ENCODE results near the gene PPP1R12C. TPM values are rescaled to one million over a fixed set of nuclear protein-coding genes. Genes with fewer than 3 reads are reported as not detected.

Gene PPP1R12C
- total RNA-seq, 1 experiment from 2014 or later: 79.9 TPM

- Histone ChIP-seq H3K79me2 (ENCODE audit: insufficient read depth, low read length) (no peaks in the 10 kb centered on the region), H4K20me1 (ENCODE audit: control insufficient read depth, insufficient read depth, insufficient read length) (peaks cover 2% of the 10 kb centered on the region)
- H3K27me3 Mint-ChIP-seq (ENCODE audit: low read depth): peaks cover 7% of the 10 kb centered on the region
These were observed 24.8 kb downstream of the PPP1R12C start for GRCh38 chr19:55092423-55093318.

More at GRCh38 chr19:55092423-55093318, 24.8 kb downstream of the PPP1R12C start:
- H2BK5ac ChIP-seq (ENCODE audit: insufficient read length, low read length): no peak overlapping the region
- no peak overlapping the region for H3K56ac ChIP-seq (ENCODE audit: insufficient read length, low read depth, low read length)
- H3K36me3 Mint-ChIP-seq (ENCODE audit: insufficient read depth in 1 of 3, low read depth in 3 of 3): peaks cover 13 to 27% (median 25%) of the 10 kb centered on the region in 3 experiments; a peak in 6 of 7 replicates
- H3K23ac ChIP-seq (ENCODE audit: insufficient read length, low read depth, low read length): no peak overlapping the region
- no peak overlapping the region for H3K14ac ChIP-seq (ENCODE audit: insufficient read depth, low read length)
- H3K27ac ChIP-seq (ENCODE audit: insufficient read length, low read depth, low read length): no peak overlapping the region
- peak overlapping the region in 1 of 2 experiments; percentile 66; a peak in 1 of 5 replicates for H3K4me3 Mint-ChIP-seq
- H4K5ac ChIP-seq (ENCODE audit: insufficient read length, low read depth, low read length): no peak overlapping the region
- H3K27ac Mint-ChIP-seq: no peak overlapping the region
- no peaks in the 10 kb centered on the region for H3K27me3 ChIP-seq (ENCODE audit: insufficient read depth, low read length)
- H3K18ac ChIP-seq (ENCODE audit: insufficient read length, low read depth, low read length): no peak overlapping the region
- H3K4me2 ChIP-seq (ENCODE audit: insufficient read depth, insufficient read length, low read length): peak overlapping the region; percentile 44
- H2BK12ac ChIP-seq (ENCODE audit: insufficient read length, low read depth, low read length): no peak overlapping the region
- peaks cover 7% of the 10 kb centered on the region; the same call in 1 of the 2 replicates for H3K4me1 ChIP-seq (ENCODE audit: insufficient read depth, low read length)
- no peak overlapping the region for H3K9ac ChIP-seq (ENCODE audit: extremely low read depth, insufficient read length, low read length)
- no peaks in the 10 kb centered on the region for H3K9me3 ChIP-seq (ENCODE audit: control insufficient read depth, low read depth, low read length)
- H4K91ac ChIP-seq (ENCODE audit: insufficient read length, low read depth, low read length): no peak overlapping the region
- no peak overlapping the region for H2BK20ac ChIP-seq (ENCODE audit: low read depth, low read length, poor library complexity, severe bottlenecking)
- H3T11ph ChIP-seq (ENCODE audit: low read length): no peak overlapping the region
- peaks cover 22 to 41% of the 10 kb centered on the region in 2 experiments for H3K4me1 Mint-ChIP-seq
- no peak for TF ChIP-seq CTCF (conservative IDR thresholded peaks at IDR 0.05)
- H3K23me2 ChIP-seq (ENCODE audit: insufficient read length, low read depth, low read length, poor library complexity, severe bottlenecking): peaks cover 6% of the 10 kb centered on the region
- no peaks in the 10 kb centered on the region for H3K79me1 ChIP-seq (ENCODE audit: insufficient read depth, low read depth, low read length, poor library complexity, severe bottlenecking)
- H2BK120ac ChIP-seq (ENCODE audit: low read depth, low read length, poor library complexity, severe bottlenecking): no peak overlapping the region
- H2AFZ ChIP-seq (ENCODE audit: low read length): no peak overlapping the region
- H3K9me3 Mint-ChIP-seq: no peaks in the 10 kb centered on the region; a peak in 1 of 5 replicates
- H2AK5ac ChIP-seq (ENCODE audit: insufficient read length, low read length): no peak overlapping the region
- no peak overlapping the region for H4K8ac ChIP-seq (replicated peaks; ENCODE audit: insufficient read length, low read depth, low read length)
- peak; percentile 88 for DNase-seq
- WGBS (ENCODE audit: extremely low coverage, insufficient read length, low lambda C conversion rate): no CpG with 5 or more reads among the region's 49 CpGs
- H2BK15ac ChIP-seq (ENCODE audit: low read depth, low read length): no peak overlapping the region
- no peak overlapping the region for H3K4ac ChIP-seq (ENCODE audit: low read depth, low read length)

All from H9 (cell line).